Retina (tissue), 1 donor: ENCODE measurements around the gene ABCD3.
"Not testable (repeated sequence)": the region's sequence is repeated elsewhere in the genome, so short reads cannot be mapped to it uniquely, and the experiment has no call there.

Experiments used
- DNase-seq: peaks from one replicate; pipeline ENCODE4 v3.0.0-alpha.2; 2016

ABCD3 gene

GRCh38 chr1:94417978-94418663 is at the start of gene ABCD3:
Gene ABCD3 (plus strand): TSS chr1:94418389. CDS start chr1:94418479, 90 bp downstream.
- peak; percentile 99 for DNase-seq

- DNase-seq: not testable (repeated sequence)
Observed at GRCh38 chr1:94372771-94373170, 45.4 kb upstream of the ABCD3 start.

GRCh38 chr1:94373311-94373710 is 44.9 kb upstream of the ABCD3 start:
- DNase-seq: not testable (repeated sequence)

- DNase-seq: not testable (repeated sequence)
Observed at GRCh38 chr1:94375666-94376065, 42.5 kb upstream of the ABCD3 start.

GRCh38 chr1:94378493-94378892 is 39.7 kb upstream of the ABCD3 start:
- not testable (repeated sequence) for DNase-seq

GRCh38 chr1:94379615-94380014 is 38.6 kb upstream of the ABCD3 start:
- DNase-seq: no peak

GRCh38 chr1:94382201-94382600 is 36.0 kb upstream of the ABCD3 start:
- DNase-seq: no peak

- no peak for DNase-seq
Observed at GRCh38 chr1:94383966-94384408, 34.2 kb upstream of the ABCD3 start.

GRCh38 chr1:94384485-94385265 is 33.5 kb upstream of the ABCD3 start:
- no peak for DNase-seq

GRCh38 chr1:94385308-94385929 is 32.8 kb upstream of the ABCD3 start:
- DNase-seq: no peak

GRCh38 chr1:94389298-94389697 is 28.9 kb upstream of the ABCD3 start:
- DNase-seq: no peak

GRCh38 chr1:94394247-94394646 is 23.9 kb upstream of the ABCD3 start:
- no peak for DNase-seq

- no peak for DNase-seq
Observed at GRCh38 chr1:94395231-94395630, 23.0 kb upstream of the ABCD3 start.

GRCh38 chr1:94395748-94396309 is 22.4 kb upstream of the ABCD3 start:
- no peak for DNase-seq

GRCh38 chr1:94396356-94397010 is 21.7 kb upstream of the ABCD3 start:
- DNase-seq: no peak

- no peak for DNase-seq
Observed at GRCh38 chr1:94398356-94398755, 19.8 kb upstream of the ABCD3 start.

GRCh38 chr1:94399453-94399852 is 18.7 kb upstream of the ABCD3 start:
- no peak for DNase-seq

- no peak for DNase-seq
Observed at GRCh38 chr1:94401206-94401605, 17.0 kb upstream of the ABCD3 start.

GRCh38 chr1:94406446-94406845 is 11.7 kb upstream of the ABCD3 start:
- DNase-seq: no peak

- no peak for DNase-seq
Observed at GRCh38 chr1:94408104-94408830, 9.9 kb upstream of the ABCD3 start.

GRCh38 chr1:94411237-94411636 is 7.0 kb upstream of the ABCD3 start:
- no peak for DNase-seq

- no peak for DNase-seq
Observed at GRCh38 chr1:94413311-94413710, 4.9 kb upstream of the ABCD3 start.
